Thymus (tissue), 11 donors: ENCODE measurements around the gene C11orf87. TPM values are rescaled to one million over a fixed set of nuclear protein-coding genes. Genes with fewer than 3 reads are reported as not detected.

Experiments
- DNase-seq, 9 donors: peaks; one replicate each; pipeline ENCODE4 v3.0.0-alpha.2; 2013; ENCODE audit warnings: low spot score in 9 of 9, low read depth in 6 of 9, missing footprints in 1 of 9
- H3K27ac ChIP-seq, 2 donors: one replicate each; pipeline ENCODE4 v1.5.1; 2013; ENCODE audit warnings: control low read depth in 1 of 2, low read depth in 1 of 2, low read length in 1 of 2, mild to moderate bottlenecking in 1 of 2, moderate library complexity in 1 of 2
- H3K27me3 ChIP-seq, 2 donors: one replicate each; pipeline ENCODE4 v1.5.1; 2013; ENCODE audit warnings: low read length in 1 of 2; ENCODE audit not compliant: control insufficient read depth in 2 of 2, insufficient read depth in 1 of 2
- H3K36me3 ChIP-seq, 2 donors: one replicate each; pipeline ENCODE4 v1.5.1; 2013; ENCODE audit warnings: low read length in 1 of 2, mild to moderate bottlenecking in 1 of 2, moderate library complexity in 1 of 2; ENCODE audit not compliant: control insufficient read depth in 2 of 2, insufficient read depth in 2 of 2
- H3K4me1 ChIP-seq, 2 donors: one replicate each; pipeline ENCODE4 v1.5.1; 2013; ENCODE audit warnings: low read length in 2 of 2; ENCODE audit not compliant: control insufficient read depth in 2 of 2, insufficient read depth in 2 of 2
- H3K4me3 ChIP-seq, 2 donors: one replicate each; pipeline ENCODE4 v1.5.1; 2013; ENCODE audit warnings: low read length in 2 of 2, control low read depth in 1 of 2, mild to moderate bottlenecking in 1 of 2
- H3K9me3 ChIP-seq, 2 donors: one replicate each; pipeline ENCODE4 v1.5.1; 2013; ENCODE audit warnings: low read length in 1 of 2, mild to moderate bottlenecking in 1 of 2; ENCODE audit not compliant: control insufficient read depth in 2 of 2, insufficient read depth in 1 of 2
- WGBS: extraction: QIAGEN DNeasy Blood & Tissue Kit; methylation state at CpG from one replicate; pipeline ENCODE4 v1.1.7; 2013; 5-methylcytosine and 5-hydroxymethylcytosine counted together
- polyA plus RNA-seq: library from polyadenylated mRNA; stranded (reverse); fragments of 200-250 nt; gene quantifications from one replicate; pipeline ENCODE4 v1.2.3, GENCODE V29; 2013
- total RNA-seq: library from RNA; stranded (reverse); fragments of 120-200 nt; gene quantifications from one replicate; pipeline ENCODE4 v1.2.4, GENCODE V29; 2013
- donor health status: healthy.

The C11orf87 gene
- total and polyA plus RNA-seq, 2 donors = 0.02 TPM; not detected in 1

DNA sequence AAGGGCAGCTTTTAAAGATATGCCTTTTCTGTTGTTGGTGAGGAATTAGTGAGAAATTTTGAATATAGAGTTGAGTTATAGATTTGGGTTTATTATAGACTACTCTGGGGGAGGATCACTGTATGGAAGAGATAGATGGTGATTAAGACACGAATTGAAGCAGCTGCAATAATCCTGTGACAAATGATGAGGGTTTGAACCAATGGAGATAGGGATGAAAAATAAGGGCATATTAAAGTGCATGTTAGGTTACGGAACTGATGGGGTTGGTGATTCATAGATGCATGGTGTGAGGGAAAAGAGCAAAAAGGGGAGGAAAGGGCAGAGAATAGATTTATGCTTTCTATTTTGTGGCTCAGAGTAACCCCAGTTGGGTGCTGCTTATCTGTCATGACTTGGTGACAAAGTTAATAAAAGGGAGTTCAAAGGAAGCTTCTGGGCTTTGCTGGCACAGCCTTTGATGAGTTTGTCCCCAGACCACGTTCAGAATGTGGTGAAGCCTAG is 11.8 kb downstream of the C11orf87 start:
- no peaks in the 10 kb centered on the region for H3K27me3 ChIP-seq
- WGBS = 74% methylated on average over 3 of the region's 3 CpGs
- no peaks in the 10 kb centered on the region for H3K4me1 ChIP-seq
- no peaks in the 10 kb centered on the region for H3K36me3 ChIP-seq
- no peak overlapping the region for H3K27ac ChIP-seq
- H3K9me3 ChIP-seq = no peaks in the 10 kb centered on the region
- no peak overlapping the region for H3K4me3 ChIP-seq
- DNase-seq = no peak

DNA sequence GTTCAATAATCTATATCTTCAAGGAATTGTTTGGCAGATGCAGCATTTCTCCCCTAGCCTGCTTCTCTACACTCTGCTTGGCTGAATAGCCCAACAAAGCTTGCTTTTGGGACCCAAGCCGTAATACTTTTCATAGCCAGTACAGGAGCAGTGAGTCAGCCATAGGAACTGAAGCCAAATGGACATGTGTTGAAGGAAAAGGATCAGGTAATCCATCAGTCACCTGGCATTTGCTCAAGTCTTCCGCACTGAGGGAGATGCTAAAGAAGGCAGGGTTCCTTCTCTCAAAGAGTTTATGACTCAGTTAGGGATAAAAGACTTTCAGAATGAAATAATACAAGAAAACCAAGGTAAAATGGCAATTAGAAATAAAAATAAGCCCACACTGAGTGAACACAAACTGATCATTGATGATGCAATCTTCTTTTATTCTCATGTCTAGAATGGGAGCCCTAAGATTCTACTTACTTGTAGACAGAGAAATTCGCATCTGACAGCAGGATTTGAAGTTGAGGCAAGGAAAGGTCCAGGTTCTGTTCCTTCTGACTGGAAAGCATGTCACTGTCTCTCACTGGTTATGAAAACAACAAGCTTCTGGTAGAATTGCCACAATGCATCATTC is 13.2 kb downstream of the C11orf87 start:
- WGBS = 89% methylated on average over 3 of the region's 3 CpGs
- DNase-seq = no peak
- no peaks in the 10 kb centered on the region for H3K27me3 ChIP-seq
- no peak overlapping the region for H3K4me3 ChIP-seq
- no peaks in the 10 kb centered on the region for H3K9me3 ChIP-seq
- no peaks in the 10 kb centered on the region for H3K36me3 ChIP-seq
- H3K4me1 ChIP-seq = no peaks in the 10 kb centered on the region
- H3K27ac ChIP-seq = no peak overlapping the region

DNA sequence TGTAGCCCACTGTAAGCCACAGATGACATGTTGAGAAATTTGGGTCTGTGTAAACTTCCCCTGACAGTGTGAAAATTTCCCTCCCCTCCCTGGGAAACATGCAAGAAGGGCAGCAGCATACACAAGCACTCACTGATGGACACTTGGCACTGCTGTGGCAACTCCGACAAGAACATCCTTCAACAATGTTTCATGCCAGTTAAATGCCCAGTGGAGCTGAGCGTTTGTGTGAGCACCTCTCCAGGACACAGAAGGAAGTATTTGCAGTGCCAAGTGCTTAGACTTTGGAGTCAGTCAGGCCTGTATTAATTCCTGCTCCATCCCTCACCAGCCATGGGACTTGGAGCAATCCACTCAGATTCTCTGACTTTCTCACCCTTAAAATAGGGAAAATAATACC is 17.7 kb downstream of the C11orf87 start:
- H3K4me3 ChIP-seq = no peak overlapping the region
- no peaks in the 10 kb centered on the region for H3K4me1 ChIP-seq
- 85% methylated on average over 2 of the region's 2 CpGs for WGBS
- H3K36me3 ChIP-seq = no peaks in the 10 kb centered on the region
- no peak for DNase-seq
- H3K9me3 ChIP-seq = no peaks in the 10 kb centered on the region
- H3K27ac ChIP-seq = no peak overlapping the region
- no peaks in the 10 kb centered on the region for H3K27me3 ChIP-seq

DNA sequence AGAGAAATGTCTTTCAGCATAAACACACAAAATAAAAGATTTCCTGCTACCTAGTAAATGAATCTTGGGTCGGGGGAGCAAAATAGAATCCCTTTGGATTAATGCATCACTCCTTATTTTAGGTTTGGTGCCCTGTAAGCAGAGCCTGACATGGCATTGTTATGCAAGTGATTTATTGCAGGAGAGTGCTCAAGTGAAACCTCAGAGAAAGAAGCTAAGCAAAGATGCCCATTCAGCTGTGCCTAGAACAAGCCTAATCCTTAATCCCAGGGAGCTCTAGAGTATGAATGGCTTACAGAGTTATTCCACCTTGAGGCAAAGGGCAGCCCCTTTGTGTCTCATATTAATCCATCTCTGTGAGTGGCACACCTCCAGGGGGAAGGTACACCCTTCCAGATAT is 21.1 kb downstream of the C11orf87 start:
- Histone ChIP-seq H3K27me3 (no peaks in the 10 kb centered on the region), H3K4me1 (no peaks in the 10 kb centered on the region), H3K9me3 (no peaks in the 10 kb centered on the region), H3K36me3 (no peaks in the 10 kb centered on the region), H3K27ac (no peak overlapping the region), H3K4me3 (no peak overlapping the region)
- 67% methylated on average over 1 of the region's 1 CpG for WGBS
- no peak for DNase-seq

DNA sequence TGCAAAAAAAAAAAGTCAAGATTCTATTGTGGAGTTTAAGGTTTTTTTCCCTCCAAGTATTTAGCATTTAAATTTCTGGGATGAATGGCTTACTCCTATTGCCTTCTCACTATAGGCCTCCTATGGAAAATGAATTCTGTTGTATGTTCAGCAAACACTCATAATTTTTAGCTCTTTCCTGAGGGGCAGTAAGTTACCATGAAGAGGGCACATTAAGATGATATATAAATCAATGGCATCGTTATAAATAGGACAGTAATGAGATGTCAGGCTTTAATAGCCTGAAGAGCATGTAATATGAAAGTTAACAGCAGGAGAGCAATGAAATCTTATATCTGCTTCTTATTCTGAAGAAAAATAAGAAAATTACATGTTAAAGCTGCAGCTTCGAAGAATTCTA is 32.9 kb downstream of the C11orf87 start:
- H3K9me3 ChIP-seq = no peaks in the 10 kb centered on the region
- H3K4me3 ChIP-seq = no peak overlapping the region
- no peaks in the 10 kb centered on the region for H3K36me3 ChIP-seq
- no peaks in the 10 kb centered on the region for H3K27me3 ChIP-seq
- DNase-seq = no peak
- 78% methylated on average over 2 of the region's 2 CpGs for WGBS
- H3K27ac ChIP-seq = no peak overlapping the region
- no peaks in the 10 kb centered on the region for H3K4me1 ChIP-seq
